ES-I3 (cell line): Measurements from ENCODE around the gene GALNT17.
"Not testable (repeated sequence)": the region's sequence is repeated elsewhere in the genome, so short reads cannot be mapped to it uniquely, and the experiment has no call there.

Experiments used
- H3K36me3 ChIP-seq: 2 replicates; pipeline ENCODE4 v1.6.1; 2013; ENCODE audit warnings: mild to moderate bottlenecking, low read length, control low read depth, moderate library complexity; ENCODE audit not compliant: insufficient read depth
- H3K4me1 ChIP-seq: 2 replicates; pipeline ENCODE4 v1.6.1; 2013; ENCODE audit warnings: mild to moderate bottlenecking, control low read depth, low read length; ENCODE audit not compliant: insufficient read depth
- H3K9ac ChIP-seq: 2 replicates; pipeline ENCODE4 v1.6.1; 2013; ENCODE audit warnings: low read depth, mild to moderate bottlenecking, low read length, moderate library complexity
- H3K9me3 ChIP-seq: 2 replicates; pipeline ENCODE4 v1.6.1; 2013; ENCODE audit warnings: mild to moderate bottlenecking, low read length, moderate library complexity; ENCODE audit not compliant: control insufficient read depth, insufficient read depth

The GALNT17 gene

DNA sequence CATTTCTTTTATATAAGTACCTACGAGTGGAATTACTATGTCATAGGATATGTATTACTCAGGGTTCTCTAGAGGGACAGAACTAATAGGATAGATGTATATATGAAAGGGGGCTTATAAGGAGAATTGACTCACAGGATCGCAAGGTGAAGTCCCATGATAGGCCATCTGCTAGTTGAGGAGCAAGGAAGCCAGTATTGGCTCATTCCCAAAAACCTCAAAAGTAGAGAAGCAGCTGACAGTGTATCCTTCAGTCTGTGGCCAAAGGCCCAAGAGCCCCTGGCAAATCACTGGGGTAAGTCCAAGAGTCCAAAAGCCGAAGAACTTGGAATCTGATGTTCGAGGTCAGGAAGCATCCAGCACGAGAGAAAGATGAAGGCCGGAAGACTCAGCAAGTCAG, 59.8 kb downstream of the GALNT17 start:
- no peaks in the 10 kb centered on the region for H3K36me3 ChIP-seq
- no peak overlapping the region for H3K9ac ChIP-seq
- no peaks in the 10 kb centered on the region for H3K4me1 ChIP-seq
- peaks cover 11% of the 10 kb centered on the region; the same call in 1 of the 2 replicates for H3K9me3 ChIP-seq

DNA sequence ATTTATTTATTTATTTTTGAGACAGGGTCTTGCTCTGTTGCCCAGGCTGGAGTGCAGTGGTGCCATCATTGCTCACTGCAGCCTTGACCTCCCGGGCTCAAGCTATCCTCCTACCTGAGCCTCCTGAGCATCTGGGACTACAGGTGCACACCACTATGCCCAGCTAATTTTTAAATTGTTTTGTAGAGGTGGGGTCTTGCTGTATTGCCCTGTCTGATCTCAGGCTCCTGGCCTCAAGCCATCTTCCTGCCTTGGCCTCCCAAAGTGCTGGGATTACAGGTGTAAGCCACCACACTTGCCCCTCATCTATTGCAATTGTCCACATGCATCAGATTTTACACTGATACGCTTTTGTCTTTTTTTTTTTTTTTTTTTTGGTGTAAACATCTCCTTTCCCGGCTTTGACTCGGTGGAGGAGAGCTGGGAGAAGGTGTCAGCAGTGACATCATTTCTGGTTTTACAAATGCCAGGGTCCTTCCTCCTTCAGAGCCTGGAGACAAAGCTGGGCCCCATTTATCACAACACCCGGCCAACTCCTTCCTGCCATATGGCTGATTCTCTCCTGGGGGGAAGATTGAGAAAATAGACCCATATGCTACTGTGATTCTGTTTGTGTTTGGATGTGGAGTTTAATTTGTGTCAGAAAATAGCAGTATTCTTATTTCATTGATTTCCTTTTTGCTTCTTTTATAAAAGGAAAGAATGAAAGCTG, 61.3 kb downstream of the GALNT17 start:
- Histone ChIP-seq H3K36me3 (no peaks in the 10 kb centered on the region), H3K9me3 (peaks cover 11% of the 10 kb centered on the region; the same call in 1 of the 2 replicates), H3K9ac (no peak overlapping the region), H3K4me1 (no peaks in the 10 kb centered on the region)

DNA sequence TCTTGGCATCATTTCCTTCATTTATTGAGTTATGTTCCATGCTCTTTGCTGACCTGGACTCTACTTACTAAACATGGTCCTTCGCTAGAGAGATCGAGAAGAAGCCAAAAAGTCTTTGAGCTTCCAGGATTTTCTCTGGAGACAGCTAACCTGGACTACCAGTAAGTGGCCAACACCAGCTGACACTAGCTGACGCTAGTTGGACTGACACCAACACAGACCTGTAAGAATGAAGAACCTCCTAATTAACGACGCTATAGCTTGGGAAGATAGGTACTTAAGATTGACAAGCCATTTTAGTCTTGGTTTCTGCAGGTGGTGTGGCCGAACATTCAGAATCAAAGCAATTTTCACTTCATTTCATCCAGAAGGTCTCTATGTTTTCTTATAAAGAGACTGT, 66.4 kb downstream of the GALNT17 start:
- Histone ChIP-seq H3K4me1 (no peaks in the 10 kb centered on the region), H3K9me3 (0 out of 2 replicates have a peak, but pooled peaks cover 2% of the 10 kb centered on the region), H3K36me3 (no peaks in the 10 kb centered on the region), H3K9ac (no peak overlapping the region)

DNA sequence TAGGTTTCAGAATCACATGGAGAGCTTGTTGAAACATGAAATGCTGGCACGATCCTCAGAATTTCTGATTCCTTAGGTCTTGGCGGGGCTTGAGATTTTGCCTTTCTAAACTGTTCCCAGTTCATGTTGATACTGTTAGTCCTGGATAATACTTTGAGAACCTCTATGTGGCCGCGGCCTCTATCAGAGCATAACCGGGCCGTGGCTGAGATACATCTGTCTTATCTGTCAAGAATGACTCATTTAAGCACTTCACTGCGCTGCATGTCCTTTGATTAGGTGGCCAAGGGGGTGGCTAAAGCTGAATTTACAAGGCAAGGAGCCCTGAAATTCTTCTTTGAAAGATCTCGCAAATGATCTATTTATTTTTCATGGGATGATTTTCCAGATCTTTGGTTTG, 66.9 kb downstream of the GALNT17 start:
- Histone ChIP-seq H3K36me3 (no peaks in the 10 kb centered on the region), H3K9ac (no peak overlapping the region), H3K4me1 (no peaks in the 10 kb centered on the region), H3K9me3 (peaks cover 2% of the 10 kb centered on the region; the same call in 1 of the 2 replicates)

DNA sequence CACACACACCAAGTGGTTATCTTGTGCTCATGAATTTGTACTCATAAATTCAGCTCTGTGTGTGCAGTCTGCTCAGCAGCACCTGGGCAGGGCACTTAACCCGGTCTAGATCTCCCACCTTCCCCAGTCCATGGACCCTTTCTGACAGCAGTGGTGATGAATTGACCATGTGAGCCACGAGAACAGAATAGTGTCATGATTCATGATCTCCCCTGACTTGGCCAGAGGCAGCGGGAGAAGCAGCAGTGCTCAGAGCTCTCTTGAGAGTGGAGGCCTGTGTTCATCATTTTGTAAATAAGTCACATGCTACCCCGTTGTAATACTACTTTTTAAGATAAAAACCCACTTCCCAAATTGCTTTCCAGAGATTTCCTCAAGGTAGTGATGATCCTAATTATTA, 74.2 kb downstream of the GALNT17 start:
- H3K36me3 ChIP-seq, result no peaks in the 10 kb centered on the region
- H3K9ac ChIP-seq, result no peak overlapping the region
- H3K9me3 ChIP-seq, result peaks cover 5% of the 10 kb centered on the region; the same call in 1 of the 2 replicates

DNA sequence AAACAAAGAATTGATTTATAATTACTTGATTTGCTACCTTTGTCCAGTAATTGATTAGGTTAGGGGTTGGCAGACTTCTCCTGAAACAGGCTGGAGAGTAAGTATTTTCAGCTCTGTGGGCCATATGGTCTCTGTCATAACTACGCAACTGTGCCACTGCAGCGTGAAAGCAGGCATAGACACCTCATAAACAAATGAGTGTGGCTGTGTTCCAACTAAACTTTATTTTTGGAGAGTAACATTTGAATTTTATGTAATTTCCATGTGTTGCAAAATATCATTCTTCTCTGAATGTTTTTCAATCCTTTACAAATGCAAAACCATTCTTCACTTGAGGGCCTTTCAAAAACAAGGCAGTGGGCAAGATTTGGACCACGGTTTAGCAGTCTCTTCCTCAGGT, 76.9 kb downstream of the GALNT17 start:
- no peaks in the 10 kb centered on the region for H3K4me1 ChIP-seq
- H3K9ac ChIP-seq, result no peak overlapping the region
- H3K9me3 ChIP-seq, result peaks cover 3% of the 10 kb centered on the region; the same call in 1 of the 2 replicates
- H3K36me3 ChIP-seq, result no peaks in the 10 kb centered on the region

More for the DNA sequence above, 74.2 kb downstream of the GALNT17 start:
- no peaks in the 10 kb centered on the region for H3K4me1 ChIP-seq

DNA sequence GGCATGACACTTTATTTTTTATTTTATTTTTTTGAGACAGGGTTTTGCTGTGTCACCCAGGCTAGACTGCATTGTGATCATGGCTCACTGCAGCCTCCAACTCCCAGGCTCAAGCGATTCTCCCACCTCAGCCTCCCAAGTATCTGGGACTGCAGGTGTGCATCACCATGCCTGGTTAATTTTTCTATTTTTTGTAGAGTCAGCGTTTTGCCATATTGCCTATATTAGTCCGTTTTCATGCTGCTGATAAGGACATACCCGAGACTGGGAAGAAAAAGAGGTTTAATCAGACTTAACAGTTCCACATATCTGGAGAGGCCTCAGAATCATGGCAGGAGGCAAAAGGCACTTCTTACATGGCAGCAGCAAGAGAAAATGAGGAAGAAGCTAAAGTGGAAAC, 77.5 kb downstream of the GALNT17 start:
- H3K9ac ChIP-seq, H3K9me3 ChIP-seq, H3K4me1 ChIP-seq, H3K36me3 ChIP-seq: not testable (repeated sequence)

DNA sequence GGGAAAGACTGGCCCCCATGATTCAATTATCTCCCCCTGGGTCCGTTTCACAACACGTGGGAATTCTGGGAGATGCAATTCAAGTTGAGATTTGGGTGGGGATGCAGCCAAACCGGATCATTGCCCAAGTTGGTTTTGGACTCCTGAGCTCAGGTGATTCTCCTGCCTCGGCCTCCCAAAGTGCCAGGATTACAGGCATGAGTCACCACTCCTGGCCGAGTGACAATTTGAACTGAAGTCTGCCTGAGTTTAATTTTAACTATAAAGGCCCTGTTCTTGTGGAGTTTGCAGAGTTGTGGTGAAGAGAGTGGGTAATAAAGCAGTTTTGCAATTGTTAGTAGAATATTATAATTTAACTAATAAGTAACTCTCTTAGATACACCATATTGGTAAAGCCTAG, 78.3 kb downstream of the GALNT17 start:
- Histone ChIP-seq H3K4me1 (no peaks in the 10 kb centered on the region), H3K36me3 (no peaks in the 10 kb centered on the region), H3K9me3 (no peaks in the 10 kb centered on the region; the same call in 1 of the 2 replicates), H3K9ac (no peak overlapping the region)

DNA sequence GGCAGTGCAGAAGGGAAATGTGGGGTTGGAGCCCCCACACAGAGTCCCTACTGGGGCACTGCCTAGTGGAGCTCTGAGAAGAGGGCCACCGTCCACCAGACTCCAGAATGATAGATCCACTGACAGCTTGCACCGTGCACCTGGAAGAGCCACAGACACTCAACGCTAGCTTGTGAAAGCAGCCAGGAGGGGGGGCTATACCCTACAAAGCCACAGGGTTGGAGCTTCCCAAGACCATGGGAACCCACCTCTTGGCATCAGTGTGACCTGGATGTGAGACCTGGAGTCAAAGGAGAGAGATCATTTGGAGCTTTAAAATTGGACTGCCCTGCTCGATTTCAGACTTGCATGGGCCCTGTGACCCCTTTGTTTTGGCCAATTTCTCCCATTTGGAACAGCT, 80.5 kb downstream of the GALNT17 start:
- not testable (repeated sequence) for H3K36me3 ChIP-seq, H3K9me3 ChIP-seq, H3K9ac ChIP-seq, H3K4me1 ChIP-seq

DNA sequence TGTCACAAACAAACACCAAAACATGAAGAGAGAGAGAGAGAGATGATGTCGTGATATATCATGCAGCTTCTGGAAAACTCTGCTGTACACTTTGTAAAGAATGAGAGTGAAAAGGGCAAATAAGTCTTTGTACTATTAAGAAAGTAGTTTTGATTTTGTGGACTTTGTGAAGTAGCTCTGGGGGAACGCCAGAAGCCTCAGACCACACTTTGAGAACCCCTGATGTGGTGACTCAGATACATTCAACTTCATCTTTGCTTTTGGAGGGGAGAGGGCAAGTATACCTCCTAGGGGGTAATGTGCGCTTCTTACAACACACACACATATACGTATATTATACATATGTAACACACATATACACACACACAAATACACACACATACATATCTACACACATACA, 84.3 kb downstream of the GALNT17 start:
- no peaks in the 10 kb centered on the region for H3K36me3 ChIP-seq
- H3K4me1 ChIP-seq, result no peaks in the 10 kb centered on the region
- no peak overlapping the region for H3K9ac ChIP-seq
- H3K9me3 ChIP-seq, result peaks cover 2% of the 10 kb centered on the region

DNA sequence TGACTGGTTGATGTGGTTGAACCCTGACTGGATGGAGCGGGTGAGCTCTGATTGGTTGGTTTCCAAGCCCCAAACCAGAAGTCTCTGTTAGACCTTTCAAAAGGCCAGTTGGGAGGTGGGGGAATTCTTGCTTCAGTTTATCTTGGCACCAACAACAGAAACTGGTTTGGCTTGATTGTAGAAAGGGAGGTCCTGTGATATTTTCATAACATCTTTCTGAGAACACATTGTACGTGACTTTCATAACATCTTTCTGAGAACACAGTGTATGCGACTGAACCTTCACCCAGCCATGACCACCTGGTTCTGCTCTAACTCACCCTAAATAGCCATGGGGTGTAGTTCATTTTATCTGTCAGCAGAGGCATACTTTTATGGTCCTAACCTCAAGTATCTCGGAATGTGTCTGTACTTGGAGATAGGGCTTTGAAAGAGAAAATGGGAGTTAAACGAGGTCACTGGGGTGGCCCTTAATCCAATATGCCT, 88.3 kb downstream of the GALNT17 start:
- Histone ChIP-seq H3K36me3 (0 out of 2 replicates have a peak, but pooled peaks cover 4% of the 10 kb centered on the region), H3K9ac (no peak overlapping the region), H3K9me3 (peaks cover 2% of the 10 kb centered on the region; the same call in 1 of the 2 replicates), H3K4me1 (no peaks in the 10 kb centered on the region)

DNA sequence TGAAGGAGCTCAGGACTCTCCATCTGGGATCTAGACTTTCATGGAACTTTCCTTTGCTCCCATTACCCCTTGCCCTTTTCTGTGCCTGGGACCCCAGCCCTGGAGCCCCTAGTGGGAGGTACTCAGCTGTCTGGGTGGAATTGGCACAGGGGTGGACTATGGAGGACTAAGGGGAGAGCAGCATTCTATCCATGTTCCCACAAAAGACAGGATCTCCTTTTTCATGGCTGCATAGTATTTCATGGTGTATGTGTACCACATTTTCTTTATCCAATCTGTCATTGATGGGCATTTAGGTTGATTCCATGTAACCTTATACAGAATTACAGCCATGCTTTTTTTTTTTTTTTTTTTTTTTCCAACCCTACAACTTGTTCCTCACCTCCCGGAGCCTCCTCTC, 89.1 kb downstream of the GALNT17 start:
- H3K9me3 ChIP-seq, result peaks cover 2% of the 10 kb centered on the region; the same call in 1 of the 2 replicates
- 0 out of 2 replicates have a peak, but pooled peaks cover 5% of the 10 kb centered on the region for H3K36me3 ChIP-seq
- no peak overlapping the region for H3K9ac ChIP-seq
- no peaks in the 10 kb centered on the region for H3K4me1 ChIP-seq

DNA sequence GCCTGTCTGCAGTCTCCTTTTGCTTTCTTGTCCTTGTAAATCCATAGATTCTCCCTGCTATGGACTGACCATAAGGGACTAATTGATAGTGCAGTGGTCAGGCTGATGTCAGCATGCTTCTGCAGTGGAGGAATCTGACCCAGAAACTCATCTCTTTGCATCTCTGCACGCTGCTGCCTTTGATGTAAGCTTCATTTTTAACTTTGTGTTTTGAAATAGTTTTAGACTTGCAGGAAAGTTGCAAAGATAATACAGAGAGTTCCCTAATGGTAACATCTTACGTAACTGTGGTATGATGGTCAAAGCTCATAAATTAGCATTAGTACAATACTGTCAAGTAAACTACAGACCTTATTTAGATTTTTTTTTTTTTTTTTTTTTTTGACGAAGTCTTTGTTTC, 89.6 kb downstream of the GALNT17 start:
- H3K36me3 ChIP-seq, result 0 out of 2 replicates have a peak, but pooled peaks cover 5% of the 10 kb centered on the region
- H3K9me3 ChIP-seq, result peaks cover 2% of the 10 kb centered on the region; the same call in 1 of the 2 replicates
- no peaks in the 10 kb centered on the region for H3K4me1 ChIP-seq
- H3K9ac ChIP-seq, result no peak overlapping the region

DNA sequence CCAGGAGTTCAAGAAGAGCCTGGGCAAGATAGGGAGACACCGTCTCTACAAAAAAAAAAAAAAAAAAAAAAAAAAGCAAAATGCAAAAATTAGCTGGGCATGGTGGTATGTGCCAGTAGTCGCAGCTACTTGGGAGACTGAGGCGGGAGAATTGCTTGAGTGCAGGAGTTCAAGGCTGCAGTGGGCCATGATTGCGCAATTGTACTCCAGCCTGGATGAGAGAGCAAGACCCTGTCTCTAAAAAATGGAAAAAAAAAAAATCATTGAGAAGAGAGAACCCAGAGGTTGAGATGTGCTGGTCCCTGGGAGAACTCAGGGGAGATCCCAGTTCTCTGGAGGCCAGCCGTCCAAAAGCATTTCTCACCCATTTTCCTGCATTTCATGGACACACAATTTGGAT, 95.2 kb downstream of the GALNT17 start:
- no peaks in the 10 kb centered on the region for H3K4me1 ChIP-seq
- H3K36me3 ChIP-seq, result 0 out of 2 replicates have a peak, but pooled peaks cover 2% of the 10 kb centered on the region
- H3K9ac ChIP-seq, result no peak overlapping the region
- H3K9me3 ChIP-seq, result no peaks in the 10 kb centered on the region

DNA sequence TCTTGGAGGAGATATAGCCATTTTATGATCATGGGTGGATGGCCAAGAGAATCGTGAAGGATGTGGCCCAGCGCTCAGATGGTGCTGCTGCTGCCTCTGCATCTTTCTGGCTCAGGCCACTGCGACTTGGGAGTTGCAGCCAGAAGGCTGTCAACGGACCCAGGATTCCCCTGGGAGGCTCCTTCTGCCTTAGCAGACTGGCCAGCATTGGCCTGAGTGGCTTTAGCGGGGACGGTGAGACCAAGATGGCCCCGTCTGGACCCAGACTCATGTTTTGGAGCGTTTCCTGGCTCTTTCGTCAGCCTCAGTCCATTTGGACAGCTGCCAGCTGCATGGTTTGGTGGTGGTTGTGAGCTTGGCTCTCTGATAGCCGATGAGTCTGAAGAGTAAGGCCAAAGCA, 97.2 kb downstream of the GALNT17 start:
- H3K36me3 ChIP-seq, result 0 out of 2 replicates have a peak, but pooled peaks cover 2% of the 10 kb centered on the region
- no peaks in the 10 kb centered on the region for H3K9me3 ChIP-seq
- H3K9ac ChIP-seq, result no peak overlapping the region
- H3K4me1 ChIP-seq, result no peaks in the 10 kb centered on the region
